GM21529 (cell line): Measurements from ENCODE around the gene ATP11A.
"Not testable (repeated sequence)": the region's sequence is repeated elsewhere in the genome, so short reads cannot be mapped to it uniquely, and the experiment has no call there.

ENCODE experiments used
- ATAC-seq: cut with Tn5 transposase; IDR thresholded peaks from one replicate; pipeline ENCODE4 v1.9.1; 2021; ENCODE audit not compliant: unreplicated experiment

The ATP11A gene

DNA sequence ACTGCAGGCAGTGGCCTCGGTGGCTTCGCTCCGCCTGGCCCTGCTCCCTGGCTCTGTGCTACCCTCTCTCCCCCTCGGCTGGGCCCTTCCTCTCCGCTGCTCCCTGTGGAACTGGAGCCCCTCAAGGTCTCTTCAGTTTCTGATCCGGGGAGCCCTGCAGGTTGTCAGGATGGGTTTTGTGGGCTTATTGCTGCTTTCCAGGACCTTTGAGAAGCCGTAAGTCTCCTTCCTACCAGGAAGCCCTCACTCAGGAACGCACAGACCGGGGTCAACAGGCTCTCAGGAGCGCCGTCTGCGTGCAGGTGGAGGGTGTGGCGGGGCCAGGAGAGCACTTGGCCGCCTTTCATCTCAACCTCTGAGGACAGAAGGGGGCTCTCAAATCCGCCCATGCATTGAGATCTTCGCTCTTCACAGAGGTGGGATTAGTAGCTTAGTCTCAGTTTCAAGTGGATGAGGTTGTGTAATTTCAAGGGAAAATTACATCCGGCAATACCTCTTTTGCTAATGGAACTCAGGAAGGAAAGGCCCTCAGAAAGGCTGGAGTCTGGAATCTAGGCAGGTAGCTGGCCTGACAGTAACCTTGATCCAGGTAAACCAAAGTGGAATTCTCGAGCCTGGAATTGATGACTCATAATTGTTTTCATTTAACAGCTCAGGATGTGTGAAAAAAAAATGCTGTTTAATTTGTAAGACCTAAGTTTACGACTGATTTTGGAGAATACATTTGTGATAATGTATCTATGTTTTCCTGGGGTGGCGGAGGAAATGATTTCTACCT is 102.0 kb downstream of the ATP11A start:
- no peak for ATAC-seq

DNA sequence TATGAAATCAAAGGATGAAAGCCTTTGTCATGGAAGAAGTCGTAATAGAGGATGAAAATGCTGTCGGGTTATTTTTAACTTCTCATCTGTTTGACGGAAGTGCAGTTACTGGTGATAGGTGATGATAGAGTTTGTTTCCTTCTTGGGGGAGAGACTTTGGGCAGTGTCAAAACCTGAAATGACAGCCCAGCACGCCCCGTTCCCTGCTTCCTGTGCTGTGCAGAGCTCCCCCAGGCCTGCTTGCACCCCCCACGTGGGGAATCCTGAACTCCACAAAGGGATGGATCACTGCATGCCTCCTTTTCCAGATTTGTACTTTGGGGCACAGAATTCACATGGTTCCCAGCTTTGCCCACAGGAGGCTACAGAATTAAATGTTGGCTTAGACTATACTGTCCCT is 102.7 kb downstream of the ATP11A start:
- ATAC-seq = no peak

DNA sequence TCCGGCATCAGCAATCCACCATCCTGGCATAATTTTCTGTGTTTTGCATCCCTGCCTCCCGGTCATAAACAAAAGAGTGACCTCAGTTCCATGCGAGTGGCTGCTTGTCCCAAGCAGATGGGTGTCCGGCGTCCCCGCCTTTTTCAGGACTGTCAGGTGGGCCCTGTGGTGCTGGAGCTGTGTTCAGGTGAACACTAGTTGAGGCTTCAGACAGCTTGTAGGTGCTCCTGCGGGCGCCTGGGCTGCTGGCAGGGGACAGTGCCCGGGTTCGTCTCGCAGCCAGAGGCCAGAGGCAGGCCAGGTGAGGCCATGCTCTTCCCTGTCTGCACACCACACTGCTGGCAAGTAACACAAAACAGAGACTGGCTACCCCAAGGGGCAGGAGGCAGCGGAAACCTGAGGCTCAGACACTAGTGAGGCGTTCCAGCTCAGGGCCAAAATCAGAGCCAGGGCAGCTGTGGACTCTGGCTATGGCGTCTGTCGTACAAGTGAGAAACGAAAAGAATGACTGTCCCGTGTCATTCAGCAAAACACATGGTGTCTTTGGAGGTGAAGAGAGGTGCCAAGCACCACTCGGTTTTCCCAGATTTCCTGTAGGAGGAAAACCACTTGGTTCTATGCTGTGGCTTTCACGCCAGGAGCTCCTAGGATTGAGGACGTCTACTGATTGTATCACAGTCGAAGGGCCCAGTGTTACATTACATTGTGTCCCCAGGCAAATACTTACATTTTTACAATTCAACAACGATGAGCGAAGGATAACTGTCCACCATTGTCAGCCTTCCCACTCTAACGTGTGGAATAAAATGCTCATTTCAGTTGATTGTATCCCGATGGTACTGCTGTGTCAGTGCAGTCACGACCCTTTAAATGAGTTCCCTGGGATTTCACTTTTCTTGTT is 104.0 kb downstream of the ATP11A start:
- no peak for ATAC-seq

DNA sequence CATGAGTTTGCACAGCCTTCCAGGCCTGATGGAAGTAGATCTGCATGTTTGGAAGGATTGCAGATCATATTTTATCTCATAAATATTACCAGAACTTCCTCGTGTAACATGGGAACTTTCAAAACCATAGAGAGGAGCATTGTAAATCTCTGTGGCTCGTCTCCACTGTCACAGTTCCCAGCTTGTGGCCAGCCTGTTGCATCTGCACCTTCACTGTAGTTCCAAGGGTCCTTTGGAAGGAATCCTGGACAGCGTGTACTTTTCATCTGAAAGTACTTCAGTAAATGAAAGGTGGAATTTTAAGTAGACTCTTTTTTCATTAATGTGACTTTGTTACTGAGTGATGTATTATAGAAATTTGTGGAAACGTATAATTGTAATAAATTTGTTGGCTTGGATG is 105.4 kb downstream of the ATP11A start:
- ATAC-seq = no peak

DNA sequence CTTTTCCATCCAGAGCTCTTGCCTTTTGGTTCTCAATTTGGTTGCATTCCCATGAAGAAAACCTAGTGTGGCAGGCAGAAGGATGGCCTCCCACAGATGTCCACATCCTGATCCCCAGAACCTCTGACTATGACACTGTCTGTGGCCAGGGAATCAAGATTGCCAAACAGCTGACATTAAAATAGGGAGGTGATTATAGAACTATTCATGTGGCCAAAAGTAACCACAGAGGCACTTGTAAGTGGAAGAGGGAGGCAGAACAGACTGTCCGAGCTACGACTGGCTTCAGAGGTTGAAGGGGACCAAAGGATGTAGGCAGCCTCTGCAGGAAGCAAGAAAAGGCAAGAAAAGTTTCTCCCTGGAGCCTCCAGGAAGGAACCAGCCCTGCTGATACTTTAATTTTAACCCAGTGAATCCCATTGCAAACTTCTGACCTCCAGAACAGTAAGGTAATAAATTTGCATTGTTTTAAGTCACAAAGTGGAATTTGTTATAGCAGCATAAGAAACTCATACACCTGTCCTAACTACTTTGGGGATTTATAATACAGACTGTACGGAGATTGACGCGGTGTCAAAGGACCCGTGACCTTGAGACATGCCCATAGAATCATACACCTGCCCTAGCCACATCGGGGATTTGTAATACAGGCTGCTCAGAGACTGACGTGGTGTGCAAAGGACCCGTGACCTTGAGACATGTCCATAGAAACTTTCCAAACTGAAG is 106.5 kb downstream of the ATP11A start:
- no peak for ATAC-seq

DNA sequence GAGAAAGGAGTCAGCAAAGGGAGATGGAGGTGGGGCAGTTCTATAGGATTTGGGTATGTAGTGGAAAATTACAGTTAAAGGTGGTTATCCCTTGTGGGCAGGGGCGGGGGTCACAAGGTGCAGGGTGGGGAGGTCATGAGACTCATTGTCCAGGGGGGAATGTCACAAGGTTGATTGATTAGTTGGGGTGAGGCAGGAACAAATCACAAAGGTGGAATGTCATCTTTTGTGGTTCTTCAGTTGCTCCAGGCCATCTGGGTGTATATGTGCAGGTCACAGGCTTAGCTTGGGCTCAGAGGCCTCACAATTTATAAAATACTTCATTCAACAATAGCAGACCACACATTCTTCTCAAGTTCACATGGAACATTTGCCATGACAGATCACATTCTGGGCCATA is 109.6 kb downstream of the ATP11A start:
- ATAC-seq = no peak

DNA sequence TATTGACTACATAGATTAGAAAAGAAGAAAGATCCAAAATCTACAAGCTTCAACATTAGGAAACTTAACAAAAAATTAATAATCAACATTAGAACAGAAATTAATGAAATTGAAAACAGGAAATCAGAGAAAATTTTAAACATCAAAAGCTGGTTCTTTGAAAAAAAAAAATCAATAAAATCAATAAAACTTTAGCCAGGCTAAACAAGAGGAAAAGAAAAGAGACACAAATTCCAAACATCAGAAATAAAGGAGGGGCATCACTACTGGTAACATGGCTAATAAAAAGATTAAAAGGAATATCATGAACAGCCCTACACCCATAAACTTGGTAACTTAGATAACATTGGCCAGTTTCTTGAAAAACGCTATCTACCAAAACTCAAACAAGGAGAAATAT is 110.2 kb downstream of the ATP11A start:
- ATAC-seq = no peak

DNA sequence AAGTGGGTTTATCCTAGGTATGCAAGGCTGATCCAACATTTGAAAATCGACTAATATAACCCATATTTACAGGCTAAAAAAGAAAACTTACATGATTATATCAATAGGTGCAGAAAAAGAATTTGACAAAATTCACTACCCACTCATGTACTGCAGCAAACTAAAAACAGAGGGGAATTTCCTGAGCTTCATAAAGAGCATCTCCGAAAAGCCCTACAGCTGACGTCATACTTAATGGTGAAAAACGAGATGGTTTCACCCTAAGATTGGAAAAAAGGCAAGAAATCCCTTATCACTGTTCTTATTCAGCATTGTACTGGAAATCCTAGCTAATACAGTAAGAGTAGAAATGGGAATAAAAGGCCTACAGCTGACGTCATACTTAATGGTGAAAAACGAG is 111.0 kb downstream of the ATP11A start:
- not testable (repeated sequence) for ATAC-seq

DNA sequence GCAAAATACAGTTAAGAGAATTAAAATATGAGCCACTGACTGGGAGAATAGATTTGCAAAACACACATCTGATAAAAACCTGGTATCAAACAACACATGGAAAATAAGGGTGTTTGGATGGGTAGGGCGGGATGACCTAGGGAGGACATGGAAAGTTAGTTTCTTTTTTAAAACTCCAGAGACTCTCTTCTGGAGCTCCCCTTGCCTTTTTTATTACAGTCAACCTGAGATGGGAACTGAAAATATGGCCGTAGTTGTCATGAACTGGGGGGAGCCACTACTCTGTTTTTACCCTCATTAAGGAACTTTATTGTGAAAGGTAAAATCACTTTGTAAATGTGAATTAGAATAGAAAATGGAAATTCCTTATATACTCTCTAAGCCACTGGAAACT is 113.0 kb downstream of the ATP11A start:
- ATAC-seq = peak; percentile 52

DNA sequence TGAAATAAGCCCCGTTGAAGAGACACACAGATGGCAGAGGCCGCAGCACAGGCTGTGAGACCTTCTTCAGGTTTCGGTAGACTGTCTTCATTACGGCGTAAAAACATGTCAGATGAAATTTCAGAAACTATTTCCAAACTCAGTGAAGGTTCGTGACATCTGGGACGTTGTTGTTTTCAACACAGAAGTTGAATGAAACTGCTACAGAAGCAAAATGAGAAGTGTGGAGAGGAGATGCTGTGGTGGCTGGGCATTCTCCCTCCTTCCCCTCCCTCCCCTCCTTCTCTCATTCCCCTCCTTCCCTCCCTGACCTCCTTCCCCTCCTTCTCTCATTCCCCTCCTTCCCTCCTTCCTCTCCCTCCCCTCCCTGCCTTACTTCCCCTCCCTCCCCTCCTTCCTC is 113.6 kb downstream of the ATP11A start:
- ATAC-seq = peak; percentile 83

DNA sequence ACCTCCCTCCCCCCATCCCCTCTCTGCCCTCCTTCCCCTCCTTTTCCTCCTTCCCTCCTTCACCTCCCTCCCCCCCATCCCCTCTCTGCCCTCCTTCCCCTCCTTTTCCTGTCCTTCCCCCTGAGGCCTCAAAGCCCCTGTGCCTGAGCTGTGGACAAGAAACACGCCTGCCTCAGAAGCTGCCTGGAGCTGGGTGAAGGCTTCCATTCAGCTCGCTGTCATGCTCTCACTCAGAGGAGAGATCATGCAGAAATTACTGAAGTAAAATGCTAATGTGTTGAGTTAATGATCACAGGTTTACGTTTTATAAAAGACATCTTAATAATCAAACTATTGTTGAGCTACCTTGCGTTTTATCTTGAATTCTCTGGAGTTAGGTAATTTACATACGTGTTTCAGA is 114.5 kb downstream of the ATP11A start:
- ATAC-seq = no peak

DNA sequence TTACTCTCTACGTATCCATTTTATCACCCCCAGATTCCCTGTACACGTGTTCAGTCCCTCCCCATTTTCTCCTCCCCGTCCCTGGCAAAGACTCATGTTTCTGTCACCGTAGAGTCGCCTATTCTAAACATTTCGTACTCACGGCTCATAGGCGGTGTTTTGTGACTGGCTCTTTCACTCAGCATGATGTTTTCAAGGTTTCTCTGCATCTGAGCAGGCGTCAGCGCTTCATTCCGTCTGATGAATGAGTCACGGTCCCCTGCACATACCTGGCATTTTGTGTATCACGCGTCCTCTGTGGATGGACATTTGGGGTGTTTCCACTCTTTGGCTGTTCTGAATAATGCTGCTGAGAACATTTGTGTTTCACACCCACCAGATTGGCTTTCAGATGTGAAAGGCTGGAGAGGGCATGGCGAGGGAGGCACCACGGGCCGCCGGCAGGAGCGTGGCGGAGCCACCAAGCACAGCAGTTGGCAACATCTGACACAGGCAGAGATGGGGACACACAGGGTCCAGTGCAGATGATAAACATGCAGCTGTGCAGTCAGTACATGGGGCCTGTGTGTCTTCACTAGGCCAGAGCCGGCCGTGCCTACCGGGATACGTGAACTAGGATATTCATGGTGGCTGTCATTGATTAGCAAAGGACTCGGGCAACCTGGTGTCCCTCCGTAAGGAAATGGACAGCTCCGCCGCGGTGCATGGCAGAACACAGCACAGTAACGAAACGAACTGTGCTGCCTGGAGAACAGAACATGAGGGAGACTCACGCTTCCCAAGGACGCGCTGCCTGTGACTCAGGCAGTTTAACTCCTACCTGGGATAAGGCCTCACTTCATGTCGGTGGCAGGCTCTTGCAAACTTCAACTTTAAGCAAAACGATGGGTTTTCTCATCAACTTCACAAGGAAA is 117.2 kb downstream of the ATP11A start:
- no peak for ATAC-seq

DNA sequence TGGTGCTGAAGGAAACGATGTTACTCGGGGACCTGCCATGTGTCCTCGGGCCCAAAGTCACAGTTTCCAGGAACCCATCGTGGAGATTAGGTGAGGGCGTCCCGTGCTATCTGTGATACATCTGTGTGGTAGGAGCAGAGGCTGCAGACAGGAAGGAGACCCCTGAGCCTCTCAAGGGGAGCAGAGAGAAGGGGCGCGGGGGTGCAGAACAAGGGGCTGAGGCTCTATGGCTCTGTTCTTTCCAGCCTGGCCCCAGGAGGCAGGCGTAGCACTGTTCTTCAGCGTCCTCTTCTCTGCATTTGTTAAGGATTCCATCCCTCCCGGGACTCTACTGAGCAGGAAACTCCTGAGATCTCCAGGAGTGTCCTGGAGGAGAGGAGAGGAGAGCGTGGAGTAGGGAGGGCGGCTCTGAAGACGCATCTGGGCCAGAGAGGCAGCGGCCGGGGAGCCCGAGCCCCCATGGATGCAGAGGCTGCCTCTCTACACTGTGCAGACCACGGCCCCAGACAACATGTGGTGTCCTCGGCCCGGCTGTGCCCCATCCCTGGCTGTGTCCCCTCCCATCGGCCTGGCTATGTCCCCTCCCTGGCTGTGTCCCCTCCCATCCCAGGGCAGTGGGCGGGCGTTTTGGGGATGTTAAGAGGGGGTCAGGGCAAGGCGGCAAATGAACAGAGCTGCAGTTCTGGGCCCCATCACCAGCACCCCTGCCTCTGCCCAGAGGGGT is 118.0 kb downstream of the ATP11A start:
- no peak for ATAC-seq

DNA sequence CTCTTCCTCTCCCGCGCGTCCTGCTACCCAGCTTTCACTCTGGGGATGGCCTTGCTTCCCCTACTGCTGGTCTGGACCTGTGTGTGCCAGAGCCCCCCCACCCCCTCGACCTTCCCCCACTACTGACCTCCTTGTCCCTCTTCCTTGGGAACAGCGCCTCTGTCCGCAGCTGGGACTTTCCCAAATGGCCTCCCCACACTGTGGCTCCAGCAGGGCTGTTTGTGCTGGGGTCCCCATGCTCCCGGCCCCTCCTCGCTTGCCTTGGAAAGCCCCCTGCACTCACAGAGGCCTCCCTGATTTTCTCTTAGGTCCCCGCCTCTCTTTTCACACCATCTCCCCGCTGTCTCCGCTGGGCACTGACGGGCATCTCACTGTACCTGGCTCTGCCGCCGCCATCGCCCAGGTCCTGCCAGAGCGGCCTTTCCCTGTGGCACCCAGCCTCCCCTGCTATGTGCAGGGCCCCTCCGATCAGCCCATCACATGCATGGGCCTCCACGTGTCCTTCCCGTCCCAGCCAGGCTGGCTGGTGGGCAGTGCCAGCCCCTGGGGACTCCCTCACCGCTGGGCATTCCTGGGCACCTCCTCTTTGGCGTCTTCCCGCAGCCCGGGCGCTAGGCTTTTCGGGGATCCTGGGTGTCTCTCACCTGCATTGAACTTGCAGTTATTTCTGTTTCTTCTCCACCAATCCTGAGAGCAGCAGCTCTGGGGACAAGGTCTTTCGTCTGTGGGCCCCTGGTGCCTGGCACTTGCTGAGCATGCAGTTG is 118.7 kb downstream of the ATP11A start:
- ATAC-seq = no peak

DNA sequence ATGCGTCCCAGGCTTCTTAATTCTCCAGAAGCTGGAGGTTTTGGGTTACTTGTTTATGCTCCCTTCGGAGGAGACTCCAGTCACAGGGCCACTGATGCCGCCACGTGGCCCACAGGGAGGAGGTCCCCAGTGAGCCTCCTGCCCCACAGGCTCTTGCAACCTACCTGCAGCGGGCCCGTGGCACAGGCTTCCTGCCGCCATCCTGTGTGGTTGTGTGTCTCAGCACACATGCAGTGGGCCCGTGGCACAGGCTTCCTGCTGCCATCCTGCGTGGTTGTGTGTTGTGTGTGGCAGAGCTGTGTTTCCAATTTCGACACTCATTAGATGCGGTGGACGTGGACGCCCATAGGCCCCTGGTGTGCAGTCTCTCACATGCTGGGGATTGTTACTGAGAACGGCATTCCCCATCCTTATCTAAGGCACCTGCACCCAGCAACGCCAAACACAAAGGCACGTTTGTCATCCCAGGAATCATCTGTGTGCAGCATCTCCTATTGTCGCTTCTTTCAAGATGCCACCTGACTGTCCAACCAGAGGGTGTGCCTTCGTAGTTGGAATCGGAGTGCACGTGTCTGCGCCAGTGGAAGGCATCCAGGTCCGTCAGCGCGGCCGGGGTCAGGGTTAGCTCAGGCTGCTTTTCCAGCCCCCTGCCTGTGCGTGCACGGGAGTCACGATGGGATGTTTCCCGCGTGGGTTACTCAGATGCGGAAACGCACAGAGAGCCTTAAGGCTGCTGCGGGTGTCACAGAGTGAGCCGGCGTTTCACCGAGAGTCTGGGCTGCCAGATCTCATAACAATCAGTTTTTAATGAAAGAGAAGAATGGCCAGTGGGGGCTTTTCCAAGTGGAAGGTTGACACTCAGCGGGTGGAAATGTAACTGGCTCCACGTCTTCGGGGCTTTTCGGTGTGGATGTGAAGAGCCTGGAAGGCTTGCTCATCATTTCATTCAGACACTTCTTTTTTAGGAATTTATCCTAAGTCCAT is 119.8 kb downstream of the ATP11A start:
- ATAC-seq = no peak

DNA sequence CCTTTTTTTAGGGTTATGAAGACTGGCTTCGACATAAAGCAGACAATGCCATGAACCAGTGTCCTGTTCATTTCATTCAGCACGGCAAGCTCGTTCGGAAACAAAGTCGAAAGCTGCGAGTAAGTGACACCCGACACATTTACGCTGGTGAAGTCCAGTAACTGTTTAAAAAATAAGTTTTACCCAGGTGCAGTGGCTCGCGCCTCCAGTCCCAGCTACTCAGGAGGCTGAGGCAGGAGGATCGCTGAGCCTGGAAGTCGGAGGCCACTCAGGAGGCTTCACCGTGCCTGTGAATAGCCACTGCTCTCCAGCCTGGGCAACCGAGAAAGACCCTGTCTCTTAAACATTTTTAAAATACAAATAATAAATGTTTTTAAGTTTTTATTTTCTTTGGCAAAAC is 120.8 kb downstream of the ATP11A start:
- ATAC-seq = no peak

DNA sequence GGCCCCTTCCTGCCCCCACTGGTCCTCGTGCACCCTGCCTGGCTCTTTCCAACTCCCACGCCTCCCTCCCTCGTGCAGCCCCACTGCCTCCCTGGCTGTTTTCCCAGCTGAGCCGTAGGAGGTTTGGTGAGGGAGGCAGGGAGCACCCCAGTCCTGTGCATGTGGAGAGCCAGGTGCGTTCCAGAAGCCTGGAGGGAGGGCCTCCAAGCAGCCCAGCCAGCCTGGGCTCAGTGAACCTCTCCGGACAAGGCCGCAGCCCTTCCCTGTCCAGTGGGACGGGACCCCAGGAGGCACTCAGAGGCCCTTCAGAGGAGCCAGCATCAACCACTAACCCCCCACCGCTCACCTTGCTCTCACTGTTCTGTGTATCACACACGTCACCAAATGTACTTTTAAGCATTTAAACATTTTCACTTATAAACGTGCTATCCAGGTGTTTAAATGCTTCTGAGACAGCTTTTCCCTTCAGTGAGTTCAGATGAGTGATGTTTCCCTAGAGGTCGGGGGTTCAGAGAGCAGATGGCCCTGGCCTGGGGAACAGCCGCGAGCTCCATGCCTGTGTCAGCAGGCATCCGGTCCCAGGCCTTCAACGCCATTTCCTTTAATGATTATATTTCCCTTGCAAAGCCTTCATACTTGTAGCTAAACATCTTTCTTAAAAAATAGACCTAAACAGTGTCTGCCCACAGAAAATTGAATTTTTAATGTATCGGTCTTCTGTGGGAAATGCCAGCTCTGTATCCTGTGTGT is 122.6 kb downstream of the ATP11A start:
- no peak for ATAC-seq
